DOHH2 (cell line): ENCODE measurements around the gene C20orf144.

Experiments
- EZH2phosphoT487 ChIP-seq: fragments of 200-600 bp; sonication (generic); IDR thresholded peaks from 2 replicates; pipeline ENCODE4 v1.6.1; 2017; ENCODE audit warnings: borderline replicate concordance, mild to moderate bottlenecking, antibody characterized with exemption, low read length, moderate library complexity, mixed read lengths
- TF ChIP-seq, protein P1 (sequence below): fragments of 200-600 bp; sonication (generic); IDR thresholded peaks from one replicate; pipeline ENCODE4 v1.5.1; 2014; ENCODE audit warnings: antibody characterized with exemption, mild to moderate bottlenecking, low read depth, low read length; ENCODE audit not compliant: poor library complexity, severe bottlenecking

DNA sequence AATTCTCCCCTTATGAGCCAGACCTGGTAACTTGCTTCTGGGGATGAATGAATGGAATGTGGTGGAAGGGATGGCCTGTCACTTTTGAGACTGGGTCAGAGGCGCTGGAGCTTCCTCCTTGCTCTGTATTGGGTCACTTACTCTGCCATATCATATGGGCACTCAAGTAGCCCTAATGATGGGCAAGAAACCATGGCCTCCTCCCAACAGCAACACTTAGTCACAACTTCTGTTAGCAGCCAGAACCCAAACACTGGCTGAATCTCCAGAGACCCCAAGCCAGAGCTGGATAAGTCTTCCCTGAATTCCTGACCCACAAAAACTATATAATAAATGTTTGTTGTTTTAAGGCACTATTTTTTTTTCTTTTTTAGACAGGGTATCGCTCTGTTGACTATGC, 18.6 kb downstream of the C20orf144 start:
- TF ChIP-seq, protein P1, sequence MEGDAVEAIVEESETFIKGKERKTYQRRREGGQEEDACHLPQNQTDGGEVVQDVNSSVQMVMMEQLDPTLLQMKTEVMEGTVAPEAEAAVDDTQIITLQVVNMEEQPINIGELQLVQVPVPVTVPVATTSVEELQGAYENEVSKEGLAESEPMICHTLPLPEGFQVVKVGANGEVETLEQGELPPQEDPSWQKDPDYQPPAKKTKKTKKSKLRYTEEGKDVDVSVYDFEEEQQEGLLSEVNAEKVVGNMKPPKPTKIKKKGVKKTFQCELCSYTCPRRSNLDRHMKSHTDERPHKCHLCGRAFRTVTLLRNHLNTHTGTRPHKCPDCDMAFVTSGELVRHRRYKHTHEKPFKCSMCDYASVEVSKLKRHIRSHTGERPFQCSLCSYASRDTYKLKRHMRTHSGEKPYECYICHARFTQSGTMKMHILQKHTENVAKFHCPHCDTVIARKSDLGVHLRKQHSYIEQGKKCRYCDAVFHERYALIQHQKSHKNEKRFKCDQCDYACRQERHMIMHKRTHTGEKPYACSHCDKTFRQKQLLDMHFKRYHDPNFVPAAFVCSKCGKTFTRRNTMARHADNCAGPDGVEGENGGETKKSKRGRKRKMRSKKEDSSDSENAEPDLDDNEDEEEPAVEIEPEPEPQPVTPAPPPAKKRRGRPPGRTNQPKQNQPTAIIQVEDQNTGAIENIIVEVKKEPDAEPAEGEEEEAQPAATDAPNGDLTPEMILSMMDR = no peak
- TF ChIP-seq EZH2phosphoT487 = no peak
